ENCODE results near the gene SLC17A4. TPM values are rescaled to one million over a fixed set of nuclear protein-coding genes. Genes with fewer than 3 reads are reported as not detected.

The SLC17A4 gene
- total RNA-seq, 1 experiment from 2014 or later, result not detected

DNA sequence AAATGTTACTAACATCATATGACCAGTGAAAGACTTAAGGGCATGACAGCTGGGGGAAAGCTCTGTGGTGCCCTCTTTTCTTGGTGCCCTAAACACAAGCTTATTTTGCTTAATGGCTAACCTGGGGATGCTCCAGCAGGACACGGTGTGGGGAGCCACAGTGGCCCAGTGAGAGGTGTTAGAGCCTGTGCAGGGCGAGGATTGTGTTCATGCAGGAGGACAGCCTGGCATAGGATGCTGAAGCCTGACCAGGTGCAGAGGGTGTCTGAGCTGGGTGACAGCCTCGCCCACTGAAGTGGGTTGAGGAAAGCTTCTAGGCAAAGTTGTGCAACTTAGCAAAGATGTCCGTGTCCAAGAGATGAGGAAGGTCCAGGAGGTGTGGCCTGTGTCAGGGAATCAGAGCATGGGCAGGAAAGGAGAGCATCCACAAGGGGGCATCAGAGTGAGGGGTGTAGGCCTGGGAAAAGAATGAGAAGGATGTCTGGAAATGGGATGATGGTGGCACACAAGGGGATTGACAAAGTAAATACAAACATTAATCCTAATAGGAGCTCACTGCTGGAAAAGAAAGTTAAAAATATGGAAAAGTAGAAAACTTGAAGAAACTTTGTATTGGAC lies 33.9 kb downstream of the SLC17A4 start:
- in situ Hi-C loops (cut with HindIII; ENCODE audit: low pct_unique_long_range_greater_than_20kb, low sequenced_read_pairs), result loop anchor here (10.0 kb wide), 1 partner anchor 84 kb away; no protein-coding TSS in a partner anchor
- peak; percentile 79 for ATAC-seq
- CTCF ChIA-PET, result interaction anchor here (1.1 kb wide), 1 partner anchor 216 kb away, joined by 3 read pairs; no protein-coding TSS in a partner anchor

GRCh38 chr6:25789475-25789874 lies 34.9 kb downstream of the SLC17A4 start:
- Histone ChIP-seq H3K27ac (ENCODE audit: low read length) (no peak overlapping the region), H3K9me3 (ENCODE audit: control insufficient read depth, insufficient read depth, low read depth, low read length) (no peaks in the 10 kb centered on the region), H3K27me3 (ENCODE audit: control insufficient read depth, insufficient read depth, low read length) (no peaks in the 10 kb centered on the region), H3K4me1 (ENCODE audit: control insufficient read depth, insufficient read depth, low read length) (no peaks in the 10 kb centered on the region), H3K4me3 (ENCODE audit: low read depth in 2 of 2, low read length in 2 of 2) (no peak overlapping the region), H3K36me3 (ENCODE audit: control insufficient read depth, insufficient read depth, low read length) (no peaks in the 10 kb centered on the region)
- no peak for TF ChIP-seq CTCF (IDR thresholded peaks at IDR 0.05)
- in situ Hi-C loops (cut with HindIII; ENCODE audit: low pct_unique_long_range_greater_than_20kb, low sequenced_read_pairs), result loop anchor here (10.0 kb wide), 1 partner anchor 85 kb away; no protein-coding TSS in a partner anchor
- DNase-seq (ENCODE audit: low read depth, low spot score) (no peak), ATAC-seq (no peak)
- intact Hi-C loops (cut with micrococcal nuclease; ENCODE audit: unreplicated experiment), result loop anchor here (2.0 to 10.0 kb wide), 2 partner anchors 157 to 215 kb away; no protein-coding TSS in a partner anchor
- CTCF ChIA-PET, result interaction anchor here (1.1 kb wide), 1 partner anchor 215 kb away, joined by 3 read pairs; no protein-coding TSS in a partner anchor
- POLR2A ChIA-PET, result no interaction called here
- no TSS peak for BruUV-seq (replicated peaks)

More for the DNA sequence above, 33.9 kb downstream of the SLC17A4 start:
- Histone ChIP-seq H3K4me3 (ENCODE audit: low read depth in 2 of 2, low read length in 2 of 2) (no peak overlapping the region), H3K27ac (ENCODE audit: low read length) (no peak overlapping the region), H3K27me3 (ENCODE audit: control insufficient read depth, insufficient read depth, low read length) (no peaks in the 10 kb centered on the region), H3K36me3 (ENCODE audit: control insufficient read depth, insufficient read depth, low read length) (no peaks in the 10 kb centered on the region), H3K9me3 (ENCODE audit: control insufficient read depth, insufficient read depth, low read depth, low read length) (no peaks in the 10 kb centered on the region), H3K4me1 (ENCODE audit: control insufficient read depth, insufficient read depth, low read length) (no peaks in the 10 kb centered on the region)
- peak; percentile 28 for DNase-seq (ENCODE audit: low read depth, low spot score)
- peak; percentile 69 for TF ChIP-seq CTCF (IDR thresholded peaks at IDR 0.05)
- TF ChIP-seq, protein P1, sequence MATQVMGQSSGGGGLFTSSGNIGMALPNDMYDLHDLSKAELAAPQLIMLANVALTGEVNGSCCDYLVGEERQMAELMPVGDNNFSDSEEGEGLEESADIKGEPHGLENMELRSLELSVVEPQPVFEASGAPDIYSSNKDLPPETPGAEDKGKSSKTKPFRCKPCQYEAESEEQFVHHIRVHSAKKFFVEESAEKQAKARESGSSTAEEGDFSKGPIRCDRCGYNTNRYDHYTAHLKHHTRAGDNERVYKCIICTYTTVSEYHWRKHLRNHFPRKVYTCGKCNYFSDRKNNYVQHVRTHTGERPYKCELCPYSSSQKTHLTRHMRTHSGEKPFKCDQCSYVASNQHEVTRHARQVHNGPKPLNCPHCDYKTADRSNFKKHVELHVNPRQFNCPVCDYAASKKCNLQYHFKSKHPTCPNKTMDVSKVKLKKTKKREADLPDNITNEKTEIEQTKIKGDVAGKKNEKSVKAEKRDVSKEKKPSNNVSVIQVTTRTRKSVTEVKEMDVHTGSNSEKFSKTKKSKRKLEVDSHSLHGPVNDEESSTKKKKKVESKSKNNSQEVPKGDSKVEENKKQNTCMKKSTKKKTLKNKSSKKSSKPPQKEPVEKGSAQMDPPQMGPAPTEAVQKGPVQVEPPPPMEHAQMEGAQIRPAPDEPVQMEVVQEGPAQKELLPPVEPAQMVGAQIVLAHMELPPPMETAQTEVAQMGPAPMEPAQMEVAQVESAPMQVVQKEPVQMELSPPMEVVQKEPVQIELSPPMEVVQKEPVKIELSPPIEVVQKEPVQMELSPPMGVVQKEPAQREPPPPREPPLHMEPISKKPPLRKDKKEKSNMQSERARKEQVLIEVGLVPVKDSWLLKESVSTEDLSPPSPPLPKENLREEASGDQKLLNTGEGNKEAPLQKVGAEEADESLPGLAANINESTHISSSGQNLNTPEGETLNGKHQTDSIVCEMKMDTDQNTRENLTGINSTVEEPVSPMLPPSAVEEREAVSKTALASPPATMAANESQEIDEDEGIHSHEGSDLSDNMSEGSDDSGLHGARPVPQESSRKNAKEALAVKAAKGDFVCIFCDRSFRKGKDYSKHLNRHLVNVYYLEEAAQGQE (IDR thresholded peaks at IDR 0.05; ENCODE audit: insufficient read depth in 1 of 2, low read depth in 2 of 2, low read length in 1 of 2), result no peak
- no peak for TF ChIP-seq POLR2AphosphoS5 (IDR thresholded peaks at IDR 0.05; ENCODE audit: low read depth, low read length)
- TF ChIP-seq TCF7L2 (IDR thresholded peaks at IDR 0.05; ENCODE audit: low read depth, low read length), result no peak
- no peak for TF ChIP-seq SIN3A (IDR thresholded peaks at IDR 0.05; ENCODE audit: borderline replicate concordance, insufficient read depth, low read depth, low read length)
- no TSS peak for BruUV-seq (replicated peaks)
- intact Hi-C loops (cut with micrococcal nuclease; ENCODE audit: unreplicated experiment), result loop anchor here (2.0 to 10.0 kb wide), 2 partner anchors 158 to 216 kb away; no protein-coding TSS in a partner anchor
- POLR2A ChIA-PET, result interaction anchor here (0.6 kb wide), 1 partner anchor 13 kb away, joined by 5 read pairs; no protein-coding TSS in a partner anchor

All from Panc1 (cell line).